ENCODE measurements around the gene LDHD.

DNA sequence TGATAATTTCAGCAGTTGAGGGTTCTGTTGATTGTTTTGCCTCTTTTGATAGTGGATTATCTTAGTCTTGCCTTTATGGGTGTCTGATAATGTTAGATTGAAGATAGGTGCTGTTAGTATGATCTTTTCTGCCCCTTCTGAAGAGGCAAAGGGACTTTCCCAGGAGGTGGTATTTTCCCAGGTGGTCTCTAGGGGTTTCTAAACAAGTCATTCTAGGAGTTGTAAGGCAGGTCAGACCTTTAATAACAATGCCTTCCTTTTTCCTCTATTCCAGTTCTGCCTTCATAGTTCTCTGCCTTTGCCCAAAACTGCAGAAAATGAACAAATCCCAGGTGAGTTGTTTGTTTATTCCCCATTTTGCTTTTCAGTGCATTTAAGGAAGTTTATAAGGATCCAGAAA is 36.1 kb upstream of the LDHD start:
- TF ChIP-seq POLR2AphosphoS5 (IDR thresholded peaks at IDR 0.05; ENCODE audit: low read depth, low read length): no peak
- no peak for TF ChIP-seq TAF1 (IDR thresholded peaks at IDR 0.05; ENCODE audit: borderline replicate concordance, insufficient read depth, low read length)
- TF ChIP-seq SIN3A (IDR thresholded peaks at IDR 0.05; ENCODE audit: borderline replicate concordance, insufficient read depth, low read length): no peak
- TF ChIP-seq, protein P1, sequence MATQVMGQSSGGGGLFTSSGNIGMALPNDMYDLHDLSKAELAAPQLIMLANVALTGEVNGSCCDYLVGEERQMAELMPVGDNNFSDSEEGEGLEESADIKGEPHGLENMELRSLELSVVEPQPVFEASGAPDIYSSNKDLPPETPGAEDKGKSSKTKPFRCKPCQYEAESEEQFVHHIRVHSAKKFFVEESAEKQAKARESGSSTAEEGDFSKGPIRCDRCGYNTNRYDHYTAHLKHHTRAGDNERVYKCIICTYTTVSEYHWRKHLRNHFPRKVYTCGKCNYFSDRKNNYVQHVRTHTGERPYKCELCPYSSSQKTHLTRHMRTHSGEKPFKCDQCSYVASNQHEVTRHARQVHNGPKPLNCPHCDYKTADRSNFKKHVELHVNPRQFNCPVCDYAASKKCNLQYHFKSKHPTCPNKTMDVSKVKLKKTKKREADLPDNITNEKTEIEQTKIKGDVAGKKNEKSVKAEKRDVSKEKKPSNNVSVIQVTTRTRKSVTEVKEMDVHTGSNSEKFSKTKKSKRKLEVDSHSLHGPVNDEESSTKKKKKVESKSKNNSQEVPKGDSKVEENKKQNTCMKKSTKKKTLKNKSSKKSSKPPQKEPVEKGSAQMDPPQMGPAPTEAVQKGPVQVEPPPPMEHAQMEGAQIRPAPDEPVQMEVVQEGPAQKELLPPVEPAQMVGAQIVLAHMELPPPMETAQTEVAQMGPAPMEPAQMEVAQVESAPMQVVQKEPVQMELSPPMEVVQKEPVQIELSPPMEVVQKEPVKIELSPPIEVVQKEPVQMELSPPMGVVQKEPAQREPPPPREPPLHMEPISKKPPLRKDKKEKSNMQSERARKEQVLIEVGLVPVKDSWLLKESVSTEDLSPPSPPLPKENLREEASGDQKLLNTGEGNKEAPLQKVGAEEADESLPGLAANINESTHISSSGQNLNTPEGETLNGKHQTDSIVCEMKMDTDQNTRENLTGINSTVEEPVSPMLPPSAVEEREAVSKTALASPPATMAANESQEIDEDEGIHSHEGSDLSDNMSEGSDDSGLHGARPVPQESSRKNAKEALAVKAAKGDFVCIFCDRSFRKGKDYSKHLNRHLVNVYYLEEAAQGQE (IDR thresholded peaks at IDR 0.05; ENCODE audit: insufficient read depth in 1 of 2, low read depth in 2 of 2, low read length in 2 of 2): no peak
- TF ChIP-seq FOXP2 (optimal IDR thresholded peaks at IDR 0.05; ENCODE audit: borderline replicate concordance, extremely low read depth, extremely low read length, insufficient read depth): no peak
